ENCODE data around the gene UBE2O.

DNA sequence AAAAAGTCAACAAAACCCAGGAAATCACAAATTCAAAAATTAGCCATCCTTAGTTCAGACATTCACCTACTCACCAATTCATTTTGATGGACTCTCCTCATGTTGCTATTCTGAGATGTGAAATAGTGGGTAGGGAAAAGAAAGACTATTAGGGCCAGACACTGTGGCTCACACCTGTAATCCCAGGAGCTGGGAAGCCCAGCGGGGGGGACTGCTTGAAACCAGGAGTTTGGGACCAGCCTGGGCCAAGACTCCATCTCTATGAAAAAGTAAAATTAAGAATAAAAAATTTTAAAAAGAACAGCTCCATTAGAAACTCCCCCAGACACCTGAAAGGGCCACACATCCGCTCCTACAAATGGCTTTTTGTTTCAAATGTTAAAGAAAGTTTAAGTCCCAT is 21.4 kb downstream of the UBE2O start:
- TF ChIP-seq, protein P1, sequence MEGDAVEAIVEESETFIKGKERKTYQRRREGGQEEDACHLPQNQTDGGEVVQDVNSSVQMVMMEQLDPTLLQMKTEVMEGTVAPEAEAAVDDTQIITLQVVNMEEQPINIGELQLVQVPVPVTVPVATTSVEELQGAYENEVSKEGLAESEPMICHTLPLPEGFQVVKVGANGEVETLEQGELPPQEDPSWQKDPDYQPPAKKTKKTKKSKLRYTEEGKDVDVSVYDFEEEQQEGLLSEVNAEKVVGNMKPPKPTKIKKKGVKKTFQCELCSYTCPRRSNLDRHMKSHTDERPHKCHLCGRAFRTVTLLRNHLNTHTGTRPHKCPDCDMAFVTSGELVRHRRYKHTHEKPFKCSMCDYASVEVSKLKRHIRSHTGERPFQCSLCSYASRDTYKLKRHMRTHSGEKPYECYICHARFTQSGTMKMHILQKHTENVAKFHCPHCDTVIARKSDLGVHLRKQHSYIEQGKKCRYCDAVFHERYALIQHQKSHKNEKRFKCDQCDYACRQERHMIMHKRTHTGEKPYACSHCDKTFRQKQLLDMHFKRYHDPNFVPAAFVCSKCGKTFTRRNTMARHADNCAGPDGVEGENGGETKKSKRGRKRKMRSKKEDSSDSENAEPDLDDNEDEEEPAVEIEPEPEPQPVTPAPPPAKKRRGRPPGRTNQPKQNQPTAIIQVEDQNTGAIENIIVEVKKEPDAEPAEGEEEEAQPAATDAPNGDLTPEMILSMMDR (IDR thresholded peaks at IDR 0.05; ENCODE audit: low read length), result no peak
- no peak for TF ChIP-seq EZH2 (optimal IDR thresholded peaks at IDR 0.05; ENCODE audit: low read depth, low read length)

All from MM.1S (cell line).